Measurements from ENCODE around the gene VASN.

DNA sequence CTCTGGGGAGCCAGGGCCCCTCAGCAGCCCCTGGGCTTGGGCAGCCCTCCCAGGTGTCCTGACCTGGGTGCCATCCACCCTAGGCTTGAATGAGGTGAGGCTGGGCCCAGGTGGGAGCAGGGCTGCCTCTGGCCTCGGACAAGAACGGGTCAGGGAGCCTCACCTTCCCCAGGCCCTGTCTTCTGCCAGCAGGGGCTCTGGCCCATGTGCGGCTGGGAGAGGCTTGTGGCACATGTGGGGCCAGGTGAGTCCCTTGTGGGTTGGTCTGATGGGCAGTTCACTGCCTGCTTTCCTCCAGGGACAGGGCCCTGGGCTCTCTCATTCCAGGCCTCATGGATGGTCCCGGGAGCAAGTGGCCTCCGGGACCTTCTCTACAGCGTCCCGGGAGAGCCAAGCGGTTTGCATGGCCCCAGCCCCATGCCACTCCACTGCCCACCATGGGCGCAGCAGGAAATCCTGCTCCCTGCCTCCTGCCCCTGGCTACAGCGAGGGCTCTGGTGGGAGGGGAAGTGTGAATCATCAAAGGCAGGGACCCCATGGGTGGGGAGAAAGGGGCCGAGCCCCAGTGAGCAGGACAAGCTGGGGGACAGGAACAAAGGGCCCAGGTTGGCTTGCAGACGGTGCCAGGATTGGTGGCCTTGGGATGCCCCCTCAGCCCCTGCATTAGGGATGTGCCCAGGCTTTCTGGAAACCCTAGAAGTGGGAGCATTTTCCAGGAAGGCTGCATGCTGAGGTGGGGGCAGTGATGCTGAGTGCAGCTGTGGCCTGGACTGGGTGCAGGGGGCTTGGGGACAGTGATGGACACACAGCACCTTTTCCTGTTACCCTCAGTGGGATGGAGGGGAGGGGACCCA lies 12.2 kb downstream of the VASN start:
- TF ChIP-seq YY1 (IDR thresholded peaks at IDR 0.05; ENCODE audit: insufficient read depth, insufficient read length) (no peak), SUZ12 (IDR thresholded peaks at IDR 0.05; ENCODE audit: extremely low read depth, insufficient read depth, insufficient read length) (no peak), ZNF274 (IDR thresholded peaks at IDR 0.05; ENCODE audit: low read depth, low read length) (no peak)
